B cell (primary cell): ENCODE measurements around the gene KDM4F.

Experiments used
- CTCF ChIP-seq: fragments of 200-600 bp; IDR thresholded peaks from one replicate; pipeline ENCODE4 v1.8.0; 2022; ENCODE audit warnings: antibody characterized with exemption, mild to moderate bottlenecking
- EZH2 ChIP-seq: IDR thresholded peaks from 2 replicates; pipeline ENCODE4 v1.6.1; 2012; ENCODE audit warnings: borderline replicate concordance, low read depth, mild to moderate bottlenecking, moderate library complexity, low read length; ENCODE audit not compliant: insufficient read depth, poor library complexity, severe bottlenecking

- TF ChIP-seq CTCF: no peak
- TF ChIP-seq EZH2: no peak
These were observed 32.2 kb downstream of the KDM4F start for GRCh38 chr11:95081412-95081811.
